HCT116 (cell line): Measurements from ENCODE around the gene DOCK2. TPM values are rescaled to one million over a fixed set of nuclear protein-coding genes. Genes with fewer than 3 reads are reported as not detected.

ENCODE experiments used
- ATAC-seq: fragments of 200-7000 bp; cut with Tn5 transposase; 2 replicates; pipeline ENCODE4 v1.9.1; 2020; ENCODE audit warnings: mild to moderate bottlenecking, moderate library complexity
- BruUV-seq: library from RNA; stranded (reverse); fragments of 400-500 nt; replicated peaks from 2 replicates; lab custom pipeline; 2021; lab: Mats Ljungman, UMichigan
- CTCF ChIA-PET: fragments of 300-600 bp; sonication (Branson Sonifier 250); formaldehyde crosslinking; loops from one replicate; lab custom pipeline; 2021; ENCODE audit warnings: antibody characterized with exemption; lab: Charles Lee
- POLR2A ChIA-PET: fragments of 300-600, 350-600 bp; sonication (Branson Sonifier 250); formaldehyde crosslinking; loops from one replicate; lab custom pipeline; 2021; ENCODE audit warnings: antibody characterized with exemption; lab: Charles Lee
- RAD21 ChIA-PET, 2 experiments: fragments of 300-600 bp; sonication (Branson Sonifier 250); formaldehyde crosslinking; loops; one replicate each; lab custom pipeline; 2023; ENCODE audit warnings: low total read pairs in 2 of 2; ENCODE audit not compliant: uncharacterized antibody in 2 of 2, unreplicated experiment in 2 of 2, low non-redundant PET in 1 of 2; lab: Charles Lee
- DNase-seq: peaks from one replicate; pipeline ENCODE4 v3.0.0-alpha.2; 2010; ENCODE audit warnings: low read depth, low spot score
- H2AFZ ChIP-seq: fragments of 200-600 bp; shearing (Covaris generic), sonication (generic); 2 replicates; pipeline ENCODE4 v1.6.1; 2017; ENCODE audit warnings: low read depth, mixed run types, mixed read lengths, antibody characterized with exemption, low read length; ENCODE audit not compliant: poor library complexity, severe bottlenecking
- H3K27ac ChIP-seq: 2 replicates; pipeline ENCODE4 v1.5.1; 2012; ENCODE audit warnings: low read depth, low read length
- H3K27me3 ChIP-seq: fragments of 200-600 bp; sonication (generic); 2 replicates; pipeline ENCODE4 v1.6.1; 2016; ENCODE audit warnings: mixed run types, low read length, mixed read lengths; ENCODE audit not compliant: insufficient read depth
- H3K36me3 ChIP-seq, 2 experiments: fragments of 200-500 bp in 1 of 2; fragments of 200-600 bp in 1 of 2; sonication (Bioruptor generic) in 1 of 2; sonication (generic) in 1 of 2; 2 replicates each; pipeline versions ENCODE4 v1.5.1 to v1.6.1; 2014 to 2016; ENCODE audit warnings: low read length in 2 of 2, inconsistent platforms in 1 of 2, mixed read lengths in 1 of 2, mixed run types in 1 of 2; ENCODE audit not compliant: insufficient read depth in 2 of 2, control insufficient read depth in 1 of 2
- H3K4me1 ChIP-seq, 2 experiments: fragments of 200-600 bp in 1 of 2; sonication (generic) in 1 of 2; 2 replicates each; pipeline versions ENCODE4 v1.5.1 to v1.6.1; 2012 to 2017; ENCODE audit warnings: low read length in 2 of 2, inconsistent platforms in 1 of 2, mild to moderate bottlenecking in 1 of 2, mixed read lengths in 1 of 2, mixed run types in 1 of 2, moderate library complexity in 1 of 2; ENCODE audit not compliant: insufficient read depth in 2 of 2, control insufficient read depth in 1 of 2
- H3K4me2 ChIP-seq: fragments of 200-600 bp; sonication (generic); 2 replicates; pipeline ENCODE4 v1.6.1; 2017; ENCODE audit warnings: mixed run types, low read length, mixed read lengths
- H3K4me3 ChIP-seq, 2 experiments: fragments of 200-600 bp in 1 of 2; sonication (generic) in 1 of 2; replicated peaks in 1 of 2; 2 replicates each; pipeline ENCODE4 v1.5.1; 2011 to 2016; ENCODE audit warnings: low read length in 2 of 2, control low read depth in 1 of 2, low read depth in 1 of 2, mild to moderate bottlenecking in 1 of 2, mixed read lengths in 1 of 2, mixed run types in 1 of 2
- H3K79me2 ChIP-seq: fragments of 200-600 bp; sonication (generic); 2 replicates; pipeline ENCODE4 v1.6.1; 2017; ENCODE audit warnings: mild to moderate bottlenecking, mixed run types, low read length, moderate library complexity, mixed read lengths; ENCODE audit not compliant: insufficient read depth
- H3K9ac ChIP-seq: fragments of 200-600 bp; sonication (generic); 2 replicates; pipeline ENCODE4 v1.6.1; 2016; ENCODE audit warnings: low read length, mixed read lengths
- H3K9me2 ChIP-seq: fragments of 200-600 bp; sonication (generic), shearing (Covaris generic); 2 replicates; pipeline ENCODE4 v1.6.1; 2017; ENCODE audit warnings: mixed run types, mild to moderate bottlenecking, moderate library complexity; ENCODE audit not compliant: insufficient read depth
- H3K9me3 ChIP-seq, 2 experiments: fragments of 200-500 bp in 1 of 2; fragments of 200-600 bp in 1 of 2; sonication (Bioruptor generic) in 1 of 2; sonication (generic) in 1 of 2; 2 replicates each; pipeline ENCODE4 v1.6.1; 2014 to 2017; ENCODE audit warnings: low read length in 2 of 2, mixed read lengths in 2 of 2, inconsistent platforms in 1 of 2, low read depth in 1 of 2, mild to moderate bottlenecking in 1 of 2, mixed run types in 1 of 2, moderate library complexity in 1 of 2; ENCODE audit not compliant: control insufficient read depth in 1 of 2, insufficient read depth in 1 of 2
- H4K20me1 ChIP-seq: fragments of 200-600 bp; sonication (generic), shearing (Covaris generic); 2 replicates; pipeline ENCODE4 v1.6.1; 2017; ENCODE audit warnings: mixed run types, mild to moderate bottlenecking, moderate library complexity; ENCODE audit not compliant: insufficient read depth
- ATF3 ChIP-seq: IDR thresholded peaks from 2 replicates; pipeline ENCODE4 v1.6.1; 2012
- EGR1 ChIP-seq: IDR thresholded peaks from 2 replicates; pipeline ENCODE4 v1.6.1; 2012; ENCODE audit warnings: low read depth
- EZH2 ChIP-seq: fragments of 200-600 bp; sonication (generic); IDR thresholded peaks from 2 replicates; pipeline ENCODE4 v1.6.1; 2017; ENCODE audit warnings: antibody characterized with exemption, mixed run types
- JUND ChIP-seq: IDR thresholded peaks from 2 replicates; pipeline ENCODE4 v1.6.1; 2012
- MAX ChIP-seq: IDR thresholded peaks from 2 replicates; pipeline ENCODE4 v1.6.1; 2012
- POLR2A ChIP-seq: IDR thresholded peaks from 2 replicates; pipeline ENCODE4 v1.7.0; 2011; ENCODE audit warnings: borderline replicate concordance; ENCODE audit not compliant: insufficient read depth, insufficient read length; ENCODE audit errors: extremely low read depth
- POLR2AphosphoS5 ChIP-seq: IDR thresholded peaks from 2 replicates; pipeline ENCODE4 v1.6.1; 2011; ENCODE audit warnings: mild to moderate bottlenecking, low read depth, low read length, moderate library complexity
- REST ChIP-seq: IDR thresholded peaks from 2 replicates; pipeline ENCODE4 v1.6.1; 2012; ENCODE audit warnings: low read depth
- SRF ChIP-seq: IDR thresholded peaks from 2 replicates; pipeline ENCODE4 v1.6.1; 2012; ENCODE audit warnings: low read depth
- TCF7L2 ChIP-seq: IDR thresholded peaks from 2 replicates; pipeline ENCODE4 v1.7.0; 2011; ENCODE audit warnings: borderline replicate concordance, inconsistent platforms; ENCODE audit not compliant: insufficient read depth, insufficient read length; ENCODE audit errors: extremely low read depth
- ZFX ChIP-seq: fragments of 450-650 bp; IDR thresholded peaks from 2 replicates; pipeline ENCODE4 v1.6.1; 2017
- intact Hi-C: fragments of 100-400 bp; cut with micrococcal nuclease; formaldehyde crosslinking; loops from 2 replicates; pipeline ENCODE4 v1.10.0; 2022
- total RNA-seq: library from RNA; stranded (reverse); gene quantifications from one replicate; pipeline ENCODE4 v1.2.1, GENCODE V29; 2021; ENCODE audit not compliant: unreplicated experiment

Gene DOCK2
- total RNA-seq, 1 experiment from 2014 or later, result 0.89 TPM

GRCh38 chr5:169860585-169860984, 223.5 kb downstream of the DOCK2 start:
- Histone ChIP-seq H3K79me2 (no peaks in the 10 kb centered on the region), H3K27ac (no peak overlapping the region), H4K20me1 (no peaks in the 10 kb centered on the region), H2AFZ (no peak overlapping the region), H3K9ac (no peak overlapping the region), H3K9me2 (no peaks in the 10 kb centered on the region), H3K4me1 (no peaks in the 10 kb centered on the region), H3K9me3 (no peaks in the 10 kb centered on the region), H3K4me2 (no peak overlapping the region), H3K36me3 (no peaks in the 10 kb centered on the region), H3K27me3 (peaks cover 31% of the 10 kb centered on the region), H3K4me3 (no peak overlapping the region)
- TF ChIP-seq MAX (no peak), EGR1 (no peak), REST (no peak), ATF3 (no peak), SRF (no peak), POLR2A (no peak), POLR2AphosphoS5 (no peak), EZH2 (no peak), ZFX (no peak), JUND (no peak), TCF7L2 (no peak)
- ChIA-PET POLR2A (no interaction called here), CTCF (no interaction called here), RAD21 (no interaction called here)
- BruUV-seq, result no TSS peak
- no peak for ATAC-seq
- intact Hi-C loops, result no loop called here
- DNase-seq, result no peak
